NCI-H1092 treated with DMSO at 0.1 percent for 48 hours (cell line): Measurements from ENCODE around the gene TOE1.
"Not testable (repeated sequence)": the region's sequence is repeated elsewhere in the genome, so short reads cannot be mapped to it uniquely, and the experiment has no call there.

Source experiments
- DNase-seq: peaks from one replicate; lab custom pipeline; 2025; lab: John Stamatoyannopoulos, UW

TOE1 gene

GRCh38 chr1:45355683-45356082 lies 15.7 kb downstream of the TOE1 start:
- no peak for DNase-seq

GRCh38 chr1:45356186-45356585 lies 16.2 kb downstream of the TOE1 start:
- no peak for DNase-seq

- peak; percentile 64 for DNase-seq
These were observed 20.0 kb downstream of the TOE1 start for GRCh38 chr1:45359882-45360513.

GRCh38 chr1:45360981-45361380 lies 21.0 kb downstream of the TOE1 start:
- not testable (repeated sequence) for DNase-seq

- DNase-seq: no peak
These were observed 24.3 kb downstream of the TOE1 start for GRCh38 chr1:45364294-45364693.

GRCh38 chr1:45365051-45365450 lies 25.1 kb downstream of the TOE1 start:
- DNase-seq: no peak

- DNase-seq: no peak
These were observed 30.6 kb downstream of the TOE1 start for GRCh38 chr1:45370575-45370974.

GRCh38 chr1:45373573-45373972 lies 33.6 kb downstream of the TOE1 start:
- no peak for DNase-seq

- DNase-seq: no peak
These were observed 35.4 kb downstream of the TOE1 start for GRCh38 chr1:45375104-45376090.

GRCh38 chr1:45378184-45378583 lies 38.2 kb downstream of the TOE1 start:
- no peak for DNase-seq

GRCh38 chr1:45379524-45379923 lies 39.6 kb downstream of the TOE1 start:
- DNase-seq: no peak

GRCh38 chr1:45380125-45380524 lies 40.2 kb downstream of the TOE1 start:
- no peak for DNase-seq

GRCh38 chr1:45380730-45381129 lies 40.8 kb downstream of the TOE1 start:
- DNase-seq: no peak

- DNase-seq: no peak
These were observed 41.3 kb downstream of the TOE1 start for GRCh38 chr1:45381243-45381642.

- DNase-seq: no peak
These were observed 43.2 kb downstream of the TOE1 start for GRCh38 chr1:45383191-45383590.

GRCh38 chr1:45384213-45384612 lies 44.2 kb downstream of the TOE1 start:
- not testable (repeated sequence) for DNase-seq

- peak; percentile 79 for DNase-seq
These were observed 45.3 kb downstream of the TOE1 start for GRCh38 chr1:45385302-45385701.

- no peak for DNase-seq
These were observed 46.2 kb downstream of the TOE1 start for GRCh38 chr1:45386219-45386618.
